HL-60 (cell line): ENCODE results near the gene SSBP1.

ENCODE experiments used
- POLR2AphosphoS5 ChIP-seq: IDR thresholded peaks from 2 replicates; pipeline ENCODE4 v1.6.1; 2012; ENCODE audit warnings: low read depth
- TF ChIP-seq, protein P1 (sequence below): IDR thresholded peaks from one replicate; pipeline ENCODE4 v1.5.1; 2011; ENCODE audit warnings: low read length, control low read depth, inconsistent platforms; ENCODE audit not compliant: insufficient read depth
- TF ChIP-seq, protein P2 (sequence below): IDR thresholded peaks from 2 replicates; pipeline ENCODE4 v1.6.1; 2012; ENCODE audit warnings: low read depth; ENCODE audit not compliant: insufficient replicate concordance

DNA sequence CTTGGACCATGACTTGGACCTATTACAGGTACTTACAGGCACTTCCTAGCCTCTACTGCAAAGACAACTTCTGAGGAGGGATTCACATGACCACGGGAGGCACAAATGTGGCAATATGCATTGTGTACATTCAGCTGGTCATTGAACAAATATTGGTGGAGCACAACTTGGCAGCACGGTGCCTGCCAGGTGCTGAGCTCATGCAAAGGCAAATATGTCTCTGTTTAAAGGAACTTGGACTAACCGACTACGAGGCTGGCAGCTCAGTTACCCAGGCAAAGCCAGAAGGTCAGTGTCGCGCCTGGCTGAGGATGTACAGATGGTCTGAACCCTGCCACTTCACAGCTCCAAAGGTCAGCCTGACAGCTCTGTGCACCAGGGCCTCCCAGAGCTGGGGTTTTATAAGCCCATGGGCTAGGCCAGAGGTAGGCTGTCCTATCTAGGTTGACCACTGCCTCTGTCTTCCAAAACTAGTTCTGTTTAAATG is 42.3 kb upstream of the SSBP1 start:
- TF ChIP-seq, protein P1, sequence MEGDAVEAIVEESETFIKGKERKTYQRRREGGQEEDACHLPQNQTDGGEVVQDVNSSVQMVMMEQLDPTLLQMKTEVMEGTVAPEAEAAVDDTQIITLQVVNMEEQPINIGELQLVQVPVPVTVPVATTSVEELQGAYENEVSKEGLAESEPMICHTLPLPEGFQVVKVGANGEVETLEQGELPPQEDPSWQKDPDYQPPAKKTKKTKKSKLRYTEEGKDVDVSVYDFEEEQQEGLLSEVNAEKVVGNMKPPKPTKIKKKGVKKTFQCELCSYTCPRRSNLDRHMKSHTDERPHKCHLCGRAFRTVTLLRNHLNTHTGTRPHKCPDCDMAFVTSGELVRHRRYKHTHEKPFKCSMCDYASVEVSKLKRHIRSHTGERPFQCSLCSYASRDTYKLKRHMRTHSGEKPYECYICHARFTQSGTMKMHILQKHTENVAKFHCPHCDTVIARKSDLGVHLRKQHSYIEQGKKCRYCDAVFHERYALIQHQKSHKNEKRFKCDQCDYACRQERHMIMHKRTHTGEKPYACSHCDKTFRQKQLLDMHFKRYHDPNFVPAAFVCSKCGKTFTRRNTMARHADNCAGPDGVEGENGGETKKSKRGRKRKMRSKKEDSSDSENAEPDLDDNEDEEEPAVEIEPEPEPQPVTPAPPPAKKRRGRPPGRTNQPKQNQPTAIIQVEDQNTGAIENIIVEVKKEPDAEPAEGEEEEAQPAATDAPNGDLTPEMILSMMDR = no peak
- TF ChIP-seq POLR2AphosphoS5 = no peak
- TF ChIP-seq, protein P2, sequence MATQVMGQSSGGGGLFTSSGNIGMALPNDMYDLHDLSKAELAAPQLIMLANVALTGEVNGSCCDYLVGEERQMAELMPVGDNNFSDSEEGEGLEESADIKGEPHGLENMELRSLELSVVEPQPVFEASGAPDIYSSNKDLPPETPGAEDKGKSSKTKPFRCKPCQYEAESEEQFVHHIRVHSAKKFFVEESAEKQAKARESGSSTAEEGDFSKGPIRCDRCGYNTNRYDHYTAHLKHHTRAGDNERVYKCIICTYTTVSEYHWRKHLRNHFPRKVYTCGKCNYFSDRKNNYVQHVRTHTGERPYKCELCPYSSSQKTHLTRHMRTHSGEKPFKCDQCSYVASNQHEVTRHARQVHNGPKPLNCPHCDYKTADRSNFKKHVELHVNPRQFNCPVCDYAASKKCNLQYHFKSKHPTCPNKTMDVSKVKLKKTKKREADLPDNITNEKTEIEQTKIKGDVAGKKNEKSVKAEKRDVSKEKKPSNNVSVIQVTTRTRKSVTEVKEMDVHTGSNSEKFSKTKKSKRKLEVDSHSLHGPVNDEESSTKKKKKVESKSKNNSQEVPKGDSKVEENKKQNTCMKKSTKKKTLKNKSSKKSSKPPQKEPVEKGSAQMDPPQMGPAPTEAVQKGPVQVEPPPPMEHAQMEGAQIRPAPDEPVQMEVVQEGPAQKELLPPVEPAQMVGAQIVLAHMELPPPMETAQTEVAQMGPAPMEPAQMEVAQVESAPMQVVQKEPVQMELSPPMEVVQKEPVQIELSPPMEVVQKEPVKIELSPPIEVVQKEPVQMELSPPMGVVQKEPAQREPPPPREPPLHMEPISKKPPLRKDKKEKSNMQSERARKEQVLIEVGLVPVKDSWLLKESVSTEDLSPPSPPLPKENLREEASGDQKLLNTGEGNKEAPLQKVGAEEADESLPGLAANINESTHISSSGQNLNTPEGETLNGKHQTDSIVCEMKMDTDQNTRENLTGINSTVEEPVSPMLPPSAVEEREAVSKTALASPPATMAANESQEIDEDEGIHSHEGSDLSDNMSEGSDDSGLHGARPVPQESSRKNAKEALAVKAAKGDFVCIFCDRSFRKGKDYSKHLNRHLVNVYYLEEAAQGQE = no peak
